Stomach (tissue), 4 donors: ENCODE results near the gene KIDINS220.

Experiments used
- POLR2A ChIP-seq, 4 donors: fragments of 450-650 bp; IDR thresholded peaks; one replicate each; pipeline ENCODE4 v1.6.1; 2016; ENCODE audit warnings: antibody characterized with exemption in 4 of 4, control low read depth in 2 of 4, mild to moderate bottlenecking in 1 of 4, moderate library complexity in 1 of 4
- TF ChIP-seq, protein P1 (sequence below), 7 experiments: fragments of 450-650 bp in 4 of 7; fragments of 200-600 bp in 3 of 7; sonication (generic) in 3 of 7; IDR thresholded peaks; one replicate each; pipeline ENCODE4 v1.5.1; 2016 to 2019; ENCODE audit warnings: antibody characterized with exemption in 7 of 7, control low read depth in 2 of 7, mild to moderate bottlenecking in 1 of 7

DNA sequence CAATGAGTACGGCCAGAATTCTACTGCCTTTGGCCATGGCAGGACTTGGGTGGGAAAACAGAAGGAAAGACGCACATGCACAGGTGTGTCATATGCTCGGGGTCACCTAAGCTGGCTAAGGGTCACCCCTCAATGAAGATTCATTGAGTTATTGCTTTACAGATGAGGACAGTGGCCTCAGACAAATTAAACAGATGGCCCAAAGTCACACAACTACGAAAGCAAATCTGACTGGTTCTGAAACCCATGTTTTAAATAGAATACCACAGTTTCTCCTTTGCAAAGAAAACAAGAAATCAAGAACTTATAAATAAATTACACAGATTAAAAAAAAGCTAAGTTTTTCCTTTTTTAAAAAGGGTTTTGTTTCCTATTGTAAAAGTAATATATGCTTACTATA, 85.0 kb downstream of the KIDINS220 start:
- TF ChIP-seq, protein P1, sequence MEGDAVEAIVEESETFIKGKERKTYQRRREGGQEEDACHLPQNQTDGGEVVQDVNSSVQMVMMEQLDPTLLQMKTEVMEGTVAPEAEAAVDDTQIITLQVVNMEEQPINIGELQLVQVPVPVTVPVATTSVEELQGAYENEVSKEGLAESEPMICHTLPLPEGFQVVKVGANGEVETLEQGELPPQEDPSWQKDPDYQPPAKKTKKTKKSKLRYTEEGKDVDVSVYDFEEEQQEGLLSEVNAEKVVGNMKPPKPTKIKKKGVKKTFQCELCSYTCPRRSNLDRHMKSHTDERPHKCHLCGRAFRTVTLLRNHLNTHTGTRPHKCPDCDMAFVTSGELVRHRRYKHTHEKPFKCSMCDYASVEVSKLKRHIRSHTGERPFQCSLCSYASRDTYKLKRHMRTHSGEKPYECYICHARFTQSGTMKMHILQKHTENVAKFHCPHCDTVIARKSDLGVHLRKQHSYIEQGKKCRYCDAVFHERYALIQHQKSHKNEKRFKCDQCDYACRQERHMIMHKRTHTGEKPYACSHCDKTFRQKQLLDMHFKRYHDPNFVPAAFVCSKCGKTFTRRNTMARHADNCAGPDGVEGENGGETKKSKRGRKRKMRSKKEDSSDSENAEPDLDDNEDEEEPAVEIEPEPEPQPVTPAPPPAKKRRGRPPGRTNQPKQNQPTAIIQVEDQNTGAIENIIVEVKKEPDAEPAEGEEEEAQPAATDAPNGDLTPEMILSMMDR (IDR thresholded peaks at IDR 0.05): no peak
- no peak for TF ChIP-seq POLR2A (IDR thresholded peaks at IDR 0.05)
